Measurements from ENCODE around the gene MARVELD2. TPM values are rescaled to one million over a fixed set of nuclear protein-coding genes. Genes with fewer than 3 reads are reported as not detected.
"Not testable (repeated sequence)": the region's sequence is repeated elsewhere in the genome, so short reads cannot be mapped to it uniquely, and the experiment has no call there.

MARVELD2 gene
- total and polyA plus RNA-seq, 5 donors from 2014 or later = 0.07 to 1.4 (median 0.86) TPM

GRCh38 chr5:69431424-69432303 lies 16.7 kb downstream of the MARVELD2 start:
- Histone ChIP-seq H3K9me3 (ENCODE audit: control insufficient read depth in 2 of 2, low read length in 2 of 2) (no peaks in the 10 kb centered on the region), H3K4me3 (ENCODE audit: low read depth, low read length) (no peak overlapping the region), H3K27me3 (ENCODE audit: control insufficient read depth, insufficient read depth, low read length) (no peaks in the 10 kb centered on the region), H3K4me1 (ENCODE audit: control insufficient read depth, insufficient read depth, low read length, poor library complexity, severe bottlenecking) (no peaks in the 10 kb centered on the region), H3K27ac (ENCODE audit: insufficient read depth, low read length, poor library complexity, severe bottlenecking) (no peak overlapping the region), H3K36me3 (ENCODE audit: control insufficient read depth, insufficient read depth, low read length) (no peaks in the 10 kb centered on the region)
- peaks cover 3% of the 10 kb centered on the region for H3K36me3 Mint-ChIP-seq
- H3K27ac Mint-ChIP-seq = no peak overlapping the region
- no peak overlapping the region for H3K4me3 Mint-ChIP-seq
- ATAC-seq (ENCODE audit: low read depth in 2 of 2) (no peak), DNase-seq (no peak)
- no peaks in the 10 kb centered on the region for H3K9me3 Mint-ChIP-seq
- no peaks in the 10 kb centered on the region for H3K4me1 Mint-ChIP-seq
- no peaks in the 10 kb centered on the region for H3K27me3 Mint-ChIP-seq

DNA sequence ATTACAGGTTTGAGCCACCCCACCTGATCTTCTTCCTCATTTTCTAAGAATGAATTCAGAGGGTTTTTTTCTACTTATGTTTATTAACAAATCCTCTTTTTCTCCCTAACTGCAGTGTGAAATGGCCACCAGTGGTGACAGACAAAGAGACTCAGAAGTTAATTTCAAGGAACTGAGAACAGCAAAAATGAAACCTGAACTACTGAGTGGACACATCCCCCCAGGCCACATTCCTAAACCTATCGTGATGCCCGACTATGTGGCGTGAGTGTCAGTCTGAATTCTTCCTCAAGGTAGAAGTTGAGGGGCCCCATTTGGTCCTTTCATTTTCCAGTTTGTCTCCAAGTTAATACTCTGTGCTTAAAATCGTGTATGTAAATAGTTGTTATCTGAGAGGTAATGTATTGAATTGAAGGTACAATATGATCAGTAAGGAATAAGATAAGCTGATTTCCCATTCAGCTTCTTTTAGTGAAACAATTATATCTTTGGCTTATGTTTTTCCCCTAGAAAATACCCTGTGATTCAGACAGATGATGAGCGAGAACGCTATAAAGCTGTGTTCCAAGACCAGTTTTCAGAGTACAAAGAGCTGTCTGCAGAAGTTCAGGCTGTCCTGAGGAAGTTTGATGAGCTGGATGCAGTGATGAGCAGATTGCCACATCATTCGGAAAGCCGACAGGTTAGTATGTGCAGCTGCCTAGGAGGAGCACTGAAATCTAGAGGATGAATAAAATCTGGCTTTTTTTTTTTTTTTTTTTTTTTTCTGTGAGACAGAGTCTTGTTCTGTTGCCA lies 17.7 kb downstream of the MARVELD2 start:
- Histone ChIP-seq H3K27ac (ENCODE audit: insufficient read depth, low read length, poor library complexity, severe bottlenecking) (no peak overlapping the region), H3K4me1 (ENCODE audit: control insufficient read depth, insufficient read depth, low read length, poor library complexity, severe bottlenecking) (no peaks in the 10 kb centered on the region), H3K4me3 (ENCODE audit: low read depth, low read length) (no peak overlapping the region), H3K9me3 (ENCODE audit: control insufficient read depth in 2 of 2, low read length in 2 of 2) (no peaks in the 10 kb centered on the region), H3K36me3 (ENCODE audit: control insufficient read depth, insufficient read depth, low read length) (no peaks in the 10 kb centered on the region), H3K27me3 (ENCODE audit: control insufficient read depth, insufficient read depth, low read length) (no peaks in the 10 kb centered on the region)
- no peaks in the 10 kb centered on the region for H3K4me1 Mint-ChIP-seq
- no peaks in the 10 kb centered on the region for H3K9me3 Mint-ChIP-seq
- peaks cover 3% of the 10 kb centered on the region for H3K36me3 Mint-ChIP-seq
- ATAC-seq (ENCODE audit: low read depth in 2 of 2) (no peak), DNase-seq (no peak)
- H3K27me3 Mint-ChIP-seq = no peaks in the 10 kb centered on the region
- H3K4me3 Mint-ChIP-seq = no peak overlapping the region
- no peak overlapping the region for H3K27ac Mint-ChIP-seq

- not testable (repeated sequence) for H3K4me3 ChIP-seq (ENCODE audit: low read depth, low read length); H3K36me3 ChIP-seq (ENCODE audit: control insufficient read depth, insufficient read depth, low read length); H3K27ac Mint-ChIP-seq; H3K4me3 Mint-ChIP-seq; H3K4me1 Mint-ChIP-seq; H3K27me3 Mint-ChIP-seq; H3K36me3 Mint-ChIP-seq; H3K9me3 ChIP-seq (ENCODE audit: control insufficient read depth in 2 of 2, low read length in 2 of 2); H3K27ac ChIP-seq (ENCODE audit: insufficient read depth, low read length, poor library complexity, severe bottlenecking); H3K27me3 ChIP-seq (ENCODE audit: control insufficient read depth, insufficient read depth, low read length); H3K9me3 Mint-ChIP-seq; DNase-seq; ATAC-seq (ENCODE audit: low read depth in 2 of 2); H3K4me1 ChIP-seq (ENCODE audit: control insufficient read depth, insufficient read depth, low read length, poor library complexity, severe bottlenecking)
These were observed 20.5 kb downstream of the MARVELD2 start for GRCh38 chr5:69435276-69435884.

- Histone ChIP-seq H3K27me3 (ENCODE audit: control insufficient read depth, insufficient read depth, low read length) (no peaks in the 10 kb centered on the region), H3K4me1 (ENCODE audit: control insufficient read depth, insufficient read depth, low read length, poor library complexity, severe bottlenecking) (no peaks in the 10 kb centered on the region), H3K36me3 (ENCODE audit: control insufficient read depth, insufficient read depth, low read length) (no peaks in the 10 kb centered on the region), H3K4me3 (ENCODE audit: low read depth, low read length) (no peak overlapping the region), H3K27ac (ENCODE audit: insufficient read depth, low read length, poor library complexity, severe bottlenecking) (no peak overlapping the region), H3K9me3 (ENCODE audit: control insufficient read depth in 2 of 2, low read length in 2 of 2) (no peaks in the 10 kb centered on the region)
- ATAC-seq (ENCODE audit: low read depth in 2 of 2) (no peak), DNase-seq (no peak)
- H3K27ac Mint-ChIP-seq = no peak overlapping the region
- H3K36me3 Mint-ChIP-seq = no peaks in the 10 kb centered on the region
- no peaks in the 10 kb centered on the region for H3K4me1 Mint-ChIP-seq
- no peaks in the 10 kb centered on the region for H3K9me3 Mint-ChIP-seq
- H3K4me3 Mint-ChIP-seq = no peak overlapping the region
- H3K27me3 Mint-ChIP-seq = no peaks in the 10 kb centered on the region
These were observed 29.3 kb downstream of the MARVELD2 start for GRCh38 chr5:69444127-69444754.

DNA sequence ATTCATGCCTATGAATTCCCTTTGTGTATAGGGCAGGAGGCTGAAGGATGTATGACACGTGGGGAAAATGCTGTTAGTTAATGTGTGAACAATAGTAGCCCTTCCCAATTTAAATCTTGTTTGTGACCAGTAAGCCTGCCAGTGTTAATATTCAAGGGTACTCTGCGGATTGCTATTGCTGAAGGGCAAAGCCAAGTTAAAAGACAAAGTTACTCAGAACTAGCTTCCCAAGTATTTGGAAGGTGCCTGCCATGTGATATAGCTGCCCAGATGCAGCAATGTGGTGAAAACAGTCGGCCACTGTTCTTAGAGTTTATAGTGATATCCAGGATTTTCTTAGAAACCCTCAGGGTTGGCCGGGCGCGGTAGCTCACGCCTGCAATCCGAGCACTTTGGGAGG lies 34.6 kb downstream of the MARVELD2 start:
- Histone ChIP-seq H3K36me3 (ENCODE audit: control insufficient read depth, insufficient read depth, low read length) (no peaks in the 10 kb centered on the region), H3K9me3 (ENCODE audit: control insufficient read depth in 2 of 2, low read length in 2 of 2) (no peaks in the 10 kb centered on the region), H3K27ac (ENCODE audit: insufficient read depth, low read length, poor library complexity, severe bottlenecking) (no peak overlapping the region), H3K4me3 (ENCODE audit: low read depth, low read length) (no peak overlapping the region), H3K27me3 (ENCODE audit: control insufficient read depth, insufficient read depth, low read length) (no peaks in the 10 kb centered on the region), H3K4me1 (ENCODE audit: control insufficient read depth, insufficient read depth, low read length, poor library complexity, severe bottlenecking) (no peaks in the 10 kb centered on the region)
- Mint-ChIP-seq H3K9me3 (peaks cover 0 to 2% (median 0%) of the 10 kb centered on the region in 7 donors), H3K4me1 (no peaks in the 10 kb centered on the region), H3K27ac (peak overlapping the region in 1 of 3 donors; percentile 29), H3K36me3 (no peaks in the 10 kb centered on the region), H3K27me3 (peaks cover 4% of the 10 kb centered on the region), H3K4me3 (no peak overlapping the region)
- DNase-seq = no peak
- no peak for ATAC-seq (ENCODE audit: low read depth in 2 of 2)

DNA sequence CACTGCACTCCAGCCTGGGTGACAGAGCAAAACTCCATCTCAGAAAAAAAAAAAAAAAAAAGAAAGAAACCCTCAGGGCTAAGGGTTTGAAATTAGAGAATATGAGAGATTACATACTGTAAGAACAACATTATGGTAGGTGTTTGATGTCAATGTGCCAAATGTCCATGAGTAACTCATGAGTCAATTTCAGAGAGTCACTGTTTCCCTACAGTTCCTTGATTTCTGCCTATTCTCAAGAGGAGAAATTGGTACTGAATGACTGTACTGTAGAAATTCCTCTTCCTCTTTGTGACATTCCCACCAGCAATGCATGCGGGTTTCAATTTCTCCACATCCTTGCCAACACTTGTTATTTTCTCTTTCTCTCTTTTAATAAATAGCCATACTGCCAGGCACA lies 35.2 kb downstream of the MARVELD2 start:
- no peaks in the 10 kb centered on the region for H3K4me1 Mint-ChIP-seq
- H3K36me3 ChIP-seq (ENCODE audit: control insufficient read depth, insufficient read depth, low read length) = no peaks in the 10 kb centered on the region
- H3K27me3 ChIP-seq (ENCODE audit: control insufficient read depth, insufficient read depth, low read length) = no peaks in the 10 kb centered on the region
- H3K36me3 Mint-ChIP-seq = no peaks in the 10 kb centered on the region
- H3K9me3 ChIP-seq (ENCODE audit: control insufficient read depth in 2 of 2, low read length in 2 of 2) = no peaks in the 10 kb centered on the region
- no peak overlapping the region for H3K4me3 Mint-ChIP-seq
- no peak overlapping the region for H3K27ac ChIP-seq (ENCODE audit: insufficient read depth, low read length, poor library complexity, severe bottlenecking)
- DNase-seq = no peak
- H3K27ac Mint-ChIP-seq = no peak overlapping the region
- H3K27me3 Mint-ChIP-seq = peaks cover 4% of the 10 kb centered on the region
- H3K4me1 ChIP-seq (ENCODE audit: control insufficient read depth, insufficient read depth, low read length, poor library complexity, severe bottlenecking) = no peaks in the 10 kb centered on the region
- no peak for ATAC-seq (ENCODE audit: low read depth in 2 of 2)
- no peak overlapping the region for H3K4me3 ChIP-seq (ENCODE audit: low read depth, low read length)
- H3K9me3 Mint-ChIP-seq = peaks cover 0 to 2% (median 0%) of the 10 kb centered on the region in 7 donors

DNA sequence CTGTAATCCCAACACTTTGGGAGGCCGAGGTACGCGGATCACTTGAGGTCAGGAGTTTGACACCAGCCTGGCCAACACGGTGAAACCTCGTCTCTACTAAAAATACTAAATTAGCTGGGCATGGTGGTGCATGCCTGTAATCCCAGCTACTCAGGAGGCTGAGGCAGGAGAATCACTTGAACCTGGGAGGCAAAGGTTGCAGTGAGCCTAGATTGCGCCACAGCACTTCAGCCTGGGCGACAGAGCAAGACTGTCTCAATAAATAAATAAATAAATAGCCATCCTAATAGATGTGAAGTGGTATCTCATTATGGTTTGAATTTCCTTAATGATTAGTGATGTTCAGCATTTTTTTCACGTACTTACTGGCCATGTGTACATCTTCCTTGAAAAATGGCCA lies 35.6 kb downstream of the MARVELD2 start:
- H3K27me3 ChIP-seq (ENCODE audit: control insufficient read depth, insufficient read depth, low read length); H3K36me3 ChIP-seq (ENCODE audit: control insufficient read depth, insufficient read depth, low read length); H3K4me1 Mint-ChIP-seq; H3K27me3 Mint-ChIP-seq; DNase-seq; H3K4me1 ChIP-seq (ENCODE audit: control insufficient read depth, insufficient read depth, low read length, poor library complexity, severe bottlenecking); H3K27ac Mint-ChIP-seq; H3K4me3 ChIP-seq (ENCODE audit: low read depth, low read length); ATAC-seq (ENCODE audit: low read depth in 2 of 2); H3K27ac ChIP-seq (ENCODE audit: insufficient read depth, low read length, poor library complexity, severe bottlenecking); H3K36me3 Mint-ChIP-seq; H3K4me3 Mint-ChIP-seq; H3K9me3 Mint-ChIP-seq; H3K9me3 ChIP-seq (ENCODE audit: control insufficient read depth in 2 of 2, low read length in 2 of 2): not testable (repeated sequence)

Measured in CD4-positive, CD25-positive, alpha-beta regulatory T cell (primary cell).